GM21515 (cell line): ENCODE data around the gene NPAS1.

Experiments used
- ATAC-seq: cut with Tn5 transposase; IDR thresholded peaks from one replicate; pipeline ENCODE4 v1.9.1; 2021; ENCODE audit not compliant: unreplicated experiment

The NPAS1 gene, protein sequence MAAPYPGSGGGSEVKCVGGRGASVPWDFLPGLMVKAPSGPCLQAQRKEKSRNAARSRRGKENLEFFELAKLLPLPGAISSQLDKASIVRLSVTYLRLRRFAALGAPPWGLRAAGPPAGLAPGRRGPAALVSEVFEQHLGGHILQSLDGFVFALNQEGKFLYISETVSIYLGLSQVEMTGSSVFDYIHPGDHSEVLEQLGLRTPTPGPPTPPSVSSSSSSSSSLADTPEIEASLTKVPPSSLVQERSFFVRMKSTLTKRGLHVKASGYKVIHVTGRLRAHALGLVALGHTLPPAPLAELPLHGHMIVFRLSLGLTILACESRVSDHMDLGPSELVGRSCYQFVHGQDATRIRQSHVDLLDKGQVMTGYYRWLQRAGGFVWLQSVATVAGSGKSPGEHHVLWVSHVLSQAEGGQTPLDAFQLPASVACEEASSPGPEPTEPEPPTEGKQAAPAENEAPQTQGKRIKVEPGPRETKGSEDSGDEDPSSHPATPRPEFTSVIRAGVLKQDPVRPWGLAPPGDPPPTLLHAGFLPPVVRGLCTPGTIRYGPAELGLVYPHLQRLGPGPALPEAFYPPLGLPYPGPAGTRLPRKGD

DNA sequence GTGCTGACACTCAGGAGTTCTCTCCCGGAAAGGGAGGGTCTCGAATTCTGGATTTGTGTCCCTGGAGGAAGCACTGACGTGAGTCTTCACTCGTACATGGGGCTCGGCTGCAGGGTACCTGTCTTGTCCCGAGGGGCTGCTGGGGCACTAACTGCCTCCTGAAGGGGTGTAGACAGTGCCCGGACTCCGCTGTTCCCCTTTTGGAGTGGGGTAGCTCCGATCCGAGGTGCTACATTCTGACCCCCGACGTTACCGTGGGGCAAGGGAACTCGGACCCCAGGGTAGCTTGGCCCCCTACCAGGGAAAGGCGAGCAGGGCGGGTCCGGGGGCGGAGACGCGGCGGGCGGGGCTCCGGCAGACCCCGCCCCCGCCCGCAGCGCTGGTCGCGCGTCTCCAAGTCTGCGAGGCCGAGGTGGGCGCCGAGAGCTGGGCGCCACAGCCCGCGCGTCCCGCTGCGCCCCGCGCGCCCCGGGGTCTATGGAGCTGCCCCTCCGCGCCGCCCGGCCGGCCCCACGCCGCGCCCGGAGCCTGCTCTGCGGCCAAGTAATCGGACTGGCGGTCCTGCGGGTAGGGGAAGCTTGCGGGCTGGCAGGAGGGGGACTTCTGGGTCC lies at the start of gene NPAS1:
TSS of gene NPAS1 (plus strand) at position 407 of the 611 bp plus-strand sequence. CDS start 1,211 bp downstream, outside the sequence.
- no peak for ATAC-seq

DNA sequence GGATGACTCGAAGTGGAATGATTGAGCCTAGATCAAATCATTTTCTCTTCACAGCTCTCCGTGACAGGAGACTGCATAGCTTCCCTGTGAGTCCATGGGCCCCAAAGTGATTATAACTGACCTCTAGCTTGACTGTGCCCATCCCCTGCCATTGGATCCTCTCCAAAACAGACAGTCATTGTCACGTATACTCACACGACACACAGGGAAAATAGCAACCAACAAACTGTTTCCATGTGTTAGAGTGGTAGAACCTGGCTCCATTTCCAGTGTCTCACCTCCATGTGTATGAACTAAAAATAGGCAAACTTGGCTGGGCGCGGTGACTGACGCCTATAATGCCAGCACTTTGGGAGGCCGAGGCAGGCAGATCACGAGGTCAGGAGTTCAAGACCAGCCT lies 48.8 kb upstream of the NPAS1 start:
- ATAC-seq: no peak

DNA sequence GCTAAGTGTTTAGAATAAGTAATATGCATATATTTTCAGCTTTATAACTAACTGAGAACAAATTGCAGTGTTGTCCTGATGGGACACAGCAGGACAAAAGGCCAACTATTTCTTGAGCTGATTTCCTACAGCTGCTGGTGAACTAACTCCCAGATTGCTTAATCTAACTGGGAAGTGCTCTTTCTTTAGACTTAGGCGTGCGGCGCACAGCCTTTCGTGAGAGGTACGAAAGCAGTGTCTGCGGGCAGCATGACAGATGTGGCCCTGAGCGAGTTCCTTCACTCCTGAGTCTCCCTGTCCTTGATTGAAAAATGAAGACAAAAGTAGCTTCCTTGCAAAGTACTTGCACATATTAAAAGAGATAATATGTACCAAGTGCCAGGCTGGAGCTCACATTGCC lies 47.3 kb upstream of the NPAS1 start:
- ATAC-seq: no peak

DNA sequence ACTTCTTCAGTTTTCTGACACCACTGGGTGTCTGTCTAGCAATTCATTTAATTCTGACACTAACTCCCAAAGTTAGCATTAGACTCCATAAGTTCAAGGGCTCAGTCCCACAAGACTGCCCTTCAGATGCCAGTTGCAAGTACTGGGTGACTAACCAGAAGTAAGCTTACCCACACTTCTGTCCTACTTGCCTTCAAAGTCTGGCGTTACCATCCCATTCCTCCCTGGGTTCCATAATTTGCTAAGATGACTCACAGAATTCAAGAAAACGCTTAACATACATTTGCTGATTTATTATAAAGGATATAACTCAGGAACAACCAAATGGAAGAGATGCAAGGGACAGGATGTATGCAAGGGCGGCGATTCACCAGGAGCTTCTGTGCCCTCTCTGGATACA lies 45.5 kb upstream of the NPAS1 start:
- no peak for ATAC-seq

DNA sequence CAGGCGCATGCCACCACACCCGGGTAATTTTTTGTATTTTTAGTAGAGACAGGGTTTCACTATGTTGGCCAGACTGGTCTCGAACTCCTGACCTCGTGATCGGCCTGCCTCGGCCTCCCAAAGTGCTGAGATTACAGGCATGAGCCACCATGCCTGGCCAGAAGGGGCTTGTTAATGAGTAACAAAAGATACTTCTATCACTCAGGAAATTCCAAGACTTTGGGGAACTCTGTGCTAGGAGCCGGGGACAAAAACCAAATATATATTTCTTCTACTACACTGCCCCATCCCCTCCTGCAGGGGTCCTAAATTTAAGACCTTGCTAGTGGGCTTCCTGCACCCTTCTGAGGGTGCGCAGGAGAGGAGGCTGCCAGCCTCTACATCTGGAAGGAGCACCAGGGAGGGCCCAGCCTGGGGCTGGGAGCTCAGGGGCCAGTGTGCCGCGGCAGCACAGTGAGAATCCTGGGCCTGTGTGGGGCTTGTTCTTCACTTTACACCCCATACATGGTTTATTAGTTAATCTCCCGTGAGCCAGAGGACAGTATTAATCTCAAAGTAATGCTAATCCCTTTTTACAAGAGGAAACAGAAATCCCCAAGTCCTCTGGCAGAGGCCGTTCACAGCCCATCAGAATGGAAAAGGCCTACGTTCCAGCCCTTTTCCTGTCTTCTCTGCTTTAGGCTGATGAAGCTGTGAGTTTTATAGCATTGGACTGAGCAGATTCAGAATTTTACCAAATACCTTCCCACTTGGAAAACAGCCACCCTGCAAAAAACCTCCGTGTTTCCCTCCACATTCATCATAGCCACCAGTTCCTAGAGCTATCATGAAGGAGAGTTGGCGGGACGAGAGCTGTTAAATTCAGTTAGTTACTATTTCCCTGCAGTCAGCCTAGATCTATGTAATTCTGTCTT lies 44.4 kb upstream of the NPAS1 start:
- ATAC-seq: no peak

DNA sequence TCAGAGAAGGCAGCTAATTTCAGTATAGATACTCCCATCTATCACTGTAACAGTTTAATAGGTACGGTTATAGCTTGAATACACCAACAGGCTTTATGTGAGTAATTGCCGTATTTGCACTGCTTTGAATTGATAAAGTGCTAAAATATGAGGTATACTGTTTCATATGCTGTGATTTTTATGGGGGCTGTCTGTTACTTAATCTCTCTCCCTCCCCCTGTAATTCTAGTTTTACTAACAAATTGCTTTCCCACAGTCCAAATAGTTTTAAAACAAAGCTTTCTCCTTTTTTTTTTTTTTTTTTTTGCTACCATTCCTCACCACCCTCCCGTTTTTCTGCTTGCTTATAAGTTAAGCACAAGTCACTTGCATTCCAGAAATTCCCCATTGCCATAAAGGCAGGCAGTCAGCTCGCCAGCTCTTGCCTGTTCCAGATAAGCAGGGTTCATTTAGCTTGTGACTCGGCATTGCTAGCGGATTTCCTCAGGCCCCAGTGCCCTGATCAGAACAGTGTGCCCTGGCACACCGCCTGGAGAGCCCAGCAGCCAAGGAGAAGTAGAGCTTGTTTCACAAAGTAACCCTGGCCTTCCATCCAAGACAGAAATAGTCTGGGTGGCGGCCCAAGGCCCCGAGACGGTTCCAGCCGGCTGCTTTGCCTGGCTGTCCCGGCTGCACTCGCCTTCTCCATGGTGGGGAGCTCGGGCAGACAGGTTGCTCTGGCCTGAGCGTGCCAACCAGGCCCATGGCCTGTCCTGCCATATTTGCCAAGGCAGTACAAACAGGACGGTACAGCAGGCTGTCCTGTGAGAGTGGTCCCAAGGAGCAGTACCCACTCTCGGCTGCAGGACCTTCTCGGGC lies 43.5 kb upstream of the NPAS1 start:
- ATAC-seq: no peak

DNA sequence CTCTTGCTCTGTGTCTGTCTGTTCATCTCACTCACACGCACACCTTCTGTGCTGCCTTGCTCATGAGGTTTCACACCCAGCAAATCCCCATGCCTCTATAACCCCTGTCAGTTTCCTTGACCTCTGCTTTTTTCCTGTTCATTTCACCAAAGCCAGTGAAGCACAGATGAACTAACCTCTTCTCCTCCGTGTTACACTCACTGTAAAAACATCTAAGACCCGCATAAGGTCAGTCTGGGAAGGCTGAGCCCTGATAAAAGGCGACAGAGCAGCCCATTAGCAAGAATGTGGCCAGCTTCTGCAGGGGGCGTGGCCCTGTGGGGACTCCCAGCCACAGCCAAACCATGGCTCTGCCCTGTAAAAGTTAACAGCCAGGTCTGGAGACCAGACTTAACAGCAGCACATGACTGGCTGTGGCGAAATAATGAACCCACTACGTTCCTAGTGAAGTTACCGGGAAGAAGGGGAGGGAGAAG lies 42.8 kb upstream of the NPAS1 start:
- no peak for ATAC-seq

DNA sequence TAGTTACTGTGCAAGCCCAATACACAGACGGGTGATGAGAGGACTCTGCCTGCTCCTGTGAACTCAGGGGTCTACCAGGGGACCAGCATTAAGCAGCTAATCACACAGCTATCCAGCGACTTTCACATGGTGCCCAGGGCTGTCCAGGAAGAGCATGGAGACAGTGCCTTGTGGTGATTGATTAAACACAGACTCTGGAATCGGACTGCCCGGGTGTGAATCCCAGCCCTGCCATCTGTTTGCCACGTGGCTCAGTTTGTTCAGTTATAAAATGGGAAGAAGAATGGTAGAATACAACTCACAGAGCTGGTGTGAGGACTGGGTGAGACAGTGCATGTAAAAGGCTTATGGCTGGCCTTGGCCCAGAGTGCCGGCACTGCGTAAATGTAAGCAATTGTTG lies 42.1 kb upstream of the NPAS1 start:
- no peak for ATAC-seq

DNA sequence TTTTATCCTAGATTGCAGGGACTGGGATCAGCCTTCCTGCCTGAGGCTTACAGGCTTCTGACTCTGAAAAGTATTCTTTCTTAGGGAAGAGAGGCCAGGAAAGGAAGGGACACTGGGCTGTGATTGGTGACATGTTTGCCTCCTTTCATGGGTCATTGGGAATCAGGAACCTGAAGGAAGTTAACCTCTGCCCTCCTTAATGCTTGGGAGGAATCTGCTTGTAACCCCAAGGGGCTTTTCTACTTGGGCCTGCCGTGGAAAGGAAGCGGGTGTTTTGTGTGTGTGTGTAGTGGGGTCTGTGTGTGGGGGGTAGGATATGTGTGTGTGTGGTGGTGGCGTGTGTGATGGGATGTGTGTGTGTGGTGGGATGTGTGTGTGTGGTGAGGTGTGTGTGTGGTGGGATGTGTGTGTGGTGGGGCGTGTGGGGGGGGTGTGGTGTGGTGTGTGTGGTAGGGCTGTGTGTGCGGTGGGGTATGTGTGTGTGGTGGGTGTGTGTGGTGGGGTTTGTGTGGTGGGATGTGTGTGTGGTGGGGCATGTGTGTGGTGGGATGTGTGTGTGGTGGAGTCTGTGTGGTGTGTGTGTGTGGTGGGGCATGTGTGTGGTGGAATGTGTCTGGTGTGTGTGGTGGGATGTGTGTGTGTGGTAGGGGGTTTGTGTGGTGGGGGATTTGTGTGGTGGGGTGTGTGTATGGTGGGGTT lies 41.3 kb upstream of the NPAS1 start:
- no peak for ATAC-seq

DNA sequence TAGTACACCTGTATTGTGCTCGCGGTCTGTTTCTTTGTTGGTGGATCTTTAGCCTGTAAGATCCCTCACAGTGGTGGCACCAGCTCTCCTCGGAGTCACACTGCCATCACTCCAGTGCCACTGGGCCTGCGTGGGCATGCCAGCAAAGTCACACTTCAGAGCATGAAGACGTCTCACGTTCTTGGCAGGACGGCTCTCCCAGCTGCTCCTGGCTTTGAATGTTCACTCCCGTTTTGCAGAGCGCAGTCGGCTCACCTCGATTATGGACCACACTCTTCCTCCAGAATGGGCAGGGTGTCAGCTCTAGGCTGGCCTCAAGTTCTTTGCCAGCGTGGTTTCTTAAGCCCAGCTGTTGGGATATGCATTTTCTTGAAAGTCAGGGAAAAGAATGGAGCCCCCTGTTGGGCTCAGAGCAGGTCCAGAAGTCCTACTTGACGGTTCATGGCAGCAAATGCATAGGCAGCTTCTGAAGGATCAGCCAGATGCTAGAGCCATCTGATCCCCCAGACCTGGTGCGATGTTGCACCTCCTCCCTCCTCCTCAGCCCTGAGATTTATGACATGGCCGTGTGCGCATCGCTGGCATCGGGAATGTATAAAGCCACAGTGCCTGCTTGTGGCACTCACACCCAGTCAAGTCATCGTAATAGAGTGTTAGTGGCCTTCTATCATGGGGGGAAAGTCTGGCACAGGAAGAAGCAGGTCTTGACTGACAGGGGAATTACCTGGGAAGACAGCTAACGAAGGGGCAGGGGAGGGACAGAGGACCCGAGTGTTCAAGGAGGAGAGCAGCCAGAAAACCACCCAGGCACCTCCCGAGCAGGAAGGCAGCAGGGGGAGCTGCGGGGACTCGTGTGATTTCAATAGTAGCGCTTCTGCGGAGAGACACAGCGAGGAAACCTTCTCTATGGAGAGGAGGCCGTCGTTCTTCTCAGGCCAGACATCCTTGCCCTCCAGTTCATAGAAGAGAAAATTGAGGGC lies 40.2 kb upstream of the NPAS1 start:
- no peak for ATAC-seq

DNA sequence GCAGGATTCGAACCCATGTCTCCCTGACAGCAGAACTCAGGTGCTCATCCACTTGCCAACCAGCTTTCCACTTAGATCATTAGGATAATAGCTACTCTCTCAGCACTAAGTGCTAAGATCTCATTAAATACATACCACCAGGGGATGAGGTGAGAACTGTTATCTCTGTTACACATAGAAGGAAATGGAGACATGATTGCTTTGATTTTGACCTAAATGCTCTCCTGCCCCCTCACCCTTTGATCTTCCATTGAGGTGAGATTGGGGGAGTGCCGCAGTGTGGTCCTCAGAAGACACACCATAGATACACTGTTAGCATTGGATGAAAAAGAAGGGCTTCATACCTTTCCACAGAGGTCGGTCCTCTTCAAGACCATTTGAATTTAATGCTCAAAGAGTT lies 38.9 kb upstream of the NPAS1 start:
- no peak for ATAC-seq

DNA sequence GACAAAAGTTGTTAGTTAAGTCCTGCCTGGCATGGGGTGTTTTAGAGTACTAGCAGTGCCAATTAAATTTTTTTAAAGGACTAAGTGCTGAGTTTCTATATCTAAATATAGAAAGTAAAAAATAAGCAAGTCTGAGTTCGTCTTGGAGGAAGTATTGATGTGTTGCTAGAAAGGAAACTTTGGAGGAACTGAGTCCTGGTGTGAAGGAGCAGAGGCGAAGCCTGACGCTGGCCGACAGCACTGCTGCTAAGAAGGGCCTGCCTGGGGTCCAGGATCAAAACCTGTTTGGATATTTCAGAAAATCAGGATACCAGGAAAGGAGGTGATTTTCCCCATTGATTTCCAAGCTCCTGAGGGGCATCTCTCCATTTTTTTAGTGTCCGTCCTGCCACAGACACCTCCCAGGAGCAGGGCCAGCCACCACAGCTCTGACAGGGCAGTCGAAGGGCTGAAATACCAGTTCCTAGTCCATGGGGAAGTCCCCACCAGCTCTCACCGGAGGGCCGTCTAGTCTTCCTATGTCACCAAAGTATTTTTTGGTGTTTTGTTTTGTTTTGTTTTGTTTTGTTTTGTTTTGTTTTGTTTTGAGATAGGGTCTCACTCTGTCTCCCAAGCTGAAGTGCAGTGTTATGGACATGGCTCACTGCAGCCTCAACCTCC lies 38.2 kb upstream of the NPAS1 start:
- ATAC-seq: no peak

DNA sequence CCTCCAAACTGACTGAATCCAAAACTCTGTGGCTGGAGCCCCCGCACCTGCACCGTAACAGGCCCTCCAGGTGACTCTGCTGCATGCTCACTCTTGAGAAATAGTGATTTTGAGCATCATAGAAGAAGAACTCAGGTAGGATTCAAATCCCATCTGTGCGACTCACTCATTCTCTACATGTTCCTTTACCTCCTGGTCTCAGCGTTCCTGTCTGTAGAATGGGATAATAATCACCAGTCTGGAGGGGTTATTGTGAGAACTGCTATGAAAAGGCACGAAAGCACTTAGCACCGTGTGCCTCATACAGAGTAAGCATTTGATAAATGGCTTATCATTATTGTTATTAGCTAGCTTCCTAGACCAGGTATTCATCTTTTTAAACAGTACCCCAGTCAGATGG lies 36.5 kb upstream of the NPAS1 start:
- no peak for ATAC-seq

DNA sequence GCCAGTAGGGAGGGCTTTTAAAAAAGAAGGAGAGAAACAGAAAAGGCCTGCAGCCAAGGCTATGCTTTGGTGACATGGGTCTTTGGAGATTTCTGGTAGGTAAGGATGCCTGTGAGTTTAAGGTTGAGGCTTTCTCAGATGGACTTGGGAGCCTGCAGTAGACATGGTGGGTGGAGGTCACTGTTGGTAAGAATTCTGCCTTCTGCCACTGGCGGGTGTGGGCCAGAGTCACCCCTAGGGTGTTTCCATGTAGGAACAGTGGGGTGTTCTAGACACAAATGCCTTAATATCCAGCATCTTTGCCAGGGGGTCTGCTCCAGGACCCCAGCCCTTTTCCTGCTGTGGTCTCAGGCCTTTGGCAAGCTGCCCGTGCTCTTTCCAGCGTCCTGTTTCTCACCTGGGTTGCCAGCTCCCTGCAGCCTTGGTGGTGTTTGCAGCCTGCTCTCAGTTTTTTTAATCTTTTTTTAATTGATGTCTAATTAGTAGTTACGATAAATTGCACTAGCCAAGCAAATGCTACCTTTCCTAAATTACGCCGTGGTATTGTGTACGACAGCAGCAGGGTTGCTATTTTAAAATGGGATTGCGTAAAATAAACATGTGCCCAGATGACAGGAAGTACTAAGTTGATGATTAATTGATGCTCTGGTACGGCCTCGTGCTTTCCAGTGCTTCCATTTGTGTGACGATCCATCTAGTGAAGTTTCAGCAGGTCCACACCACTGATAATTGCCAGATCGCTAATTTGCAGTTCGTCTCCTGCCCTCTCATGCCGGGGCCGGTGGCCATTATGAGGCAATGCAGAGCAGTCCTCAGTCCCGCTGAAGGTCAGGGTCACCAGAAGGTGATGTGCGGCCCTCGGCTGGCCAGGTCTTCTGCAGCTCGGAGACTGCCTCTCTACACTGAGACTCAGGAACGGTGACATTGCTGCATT lies 35.3 kb upstream of the NPAS1 start:
- no peak for ATAC-seq

DNA sequence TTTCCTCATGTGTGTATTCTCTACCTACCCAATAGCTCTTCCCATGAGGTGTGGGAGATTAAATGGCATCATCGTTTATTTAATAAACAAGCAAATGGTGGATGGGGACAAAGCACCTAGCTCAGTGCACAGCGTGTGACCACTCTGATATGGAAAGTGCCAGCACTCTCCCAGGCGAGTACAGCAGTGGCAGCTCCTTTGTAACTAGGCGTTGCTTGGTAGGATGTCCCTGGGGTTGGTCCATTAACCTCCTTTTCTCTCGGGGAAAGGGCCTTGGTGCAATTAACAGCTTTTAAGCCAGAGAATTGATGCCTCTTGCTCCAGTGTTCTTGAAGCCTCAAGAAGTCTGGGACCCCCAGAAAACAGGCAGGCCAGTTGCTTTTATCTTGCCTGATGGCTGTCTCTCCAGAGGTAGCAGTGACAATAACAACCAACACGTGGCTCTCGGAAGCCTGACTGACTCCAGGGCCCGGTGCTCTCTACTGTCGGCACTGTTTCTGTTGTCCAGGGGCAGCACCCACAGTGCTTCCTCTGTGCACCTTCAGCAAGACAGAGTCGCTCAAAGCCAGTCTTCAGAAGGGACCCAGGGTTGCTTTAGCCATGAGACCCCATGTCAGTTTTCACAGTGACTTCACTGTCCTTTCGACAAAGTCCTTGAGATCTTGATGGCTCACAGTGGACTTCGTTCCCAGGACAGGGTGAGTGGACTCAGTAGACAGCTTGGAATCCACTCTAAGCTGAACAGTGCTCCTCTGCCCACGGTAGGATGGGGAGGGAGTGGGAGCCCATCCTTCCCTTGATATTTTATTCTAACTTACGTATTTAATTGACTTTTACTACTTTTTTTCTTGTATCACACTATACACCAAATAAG lies 33.9 kb upstream of the NPAS1 start:
- ATAC-seq: no peak
